HepG2 (cell line): Measurements from ENCODE around the gene NAV2. TPM values are rescaled to one million over a fixed set of nuclear protein-coding genes. Genes with fewer than 3 reads are reported as not detected.

Experiments used
- EHMT2 ChIP-seq: fragments of 200-600 bp; sonication (generic); IDR thresholded peaks from 2 replicates; pipeline ENCODE4 v1.7.0; 2017; ENCODE audit warnings: antibody characterized with exemption, low read depth, low read length, borderline replicate concordance
- NRL ChIP-seq: sonication (generic); formaldehyde crosslinking; IDR thresholded peaks from 2 replicates; pipeline ENCODE4 v1.5.0; 2020; ENCODE audit warnings: missing genetic modification reagents, mild to moderate bottlenecking, moderate library complexity, borderline replicate concordance
- POGZ ChIP-seq: sonication (generic); formaldehyde crosslinking; IDR thresholded peaks from 2 replicates; pipeline ENCODE4 v1.4.0; 2020; ENCODE audit warnings: mild to moderate bottlenecking, missing genetic modification reagents
- PRPF4 ChIP-seq: fragments of 200-400 bp; formaldehyde crosslinking; IDR thresholded peaks from 2 replicates; pipeline ENCODE4 v1.6.1; 2016; ENCODE audit warnings: low read length, low read depth; ENCODE audit not compliant: poor library complexity, severe bottlenecking
- TBX3 ChIP-seq: fragments of 450-650 bp; IDR thresholded peaks from 2 replicates; pipeline ENCODE4 v1.6.1; 2017; ENCODE audit warnings: antibody characterized with exemption, mild to moderate bottlenecking, inconsistent platforms, borderline replicate concordance
- WIZ ChIP-seq: sonication (generic); formaldehyde crosslinking; IDR thresholded peaks from 2 replicates; pipeline ENCODE4 v1.5.1; 2020; ENCODE audit warnings: mild to moderate bottlenecking, missing genetic modification reagents
- ZKSCAN8 ChIP-seq: IDR thresholded peaks from 2 replicates; pipeline ENCODE4 v1.6.1; 2016; ENCODE audit warnings: borderline replicate concordance, missing genetic modification reagents, missing compliant biosample characterization
- ZNF512B ChIP-seq: sonication (generic); formaldehyde crosslinking; IDR thresholded peaks from 2 replicates; pipeline ENCODE4 v1.5.1; 2020; ENCODE audit warnings: missing genetic modification reagents, mild to moderate bottlenecking, borderline replicate concordance
- ZNF629 ChIP-seq: sonication (generic); formaldehyde crosslinking; conservative IDR thresholded peaks from 2 replicates; pipeline ENCODE4 v1.5.0; 2020; ENCODE audit warnings: missing genetic modification reagents
- ZNF775 ChIP-seq: sonication (generic); formaldehyde crosslinking; IDR thresholded peaks from 2 replicates; pipeline ENCODE4 v1.4.0; 2020; ENCODE audit warnings: missing genetic modification reagents, mild to moderate bottlenecking, moderate library complexity, borderline replicate concordance
- polyA plus RNA-seq, 8 experiments: library from polyadenylated mRNA; depleted of rRNA in 3 of 8; stranded (reverse) in 7 of 8; unstranded in 1 of 8; fragments of >200 nt; fragmentation: Illumina TruSeq in 4 of 8; extraction: Trizol in 4 of 8; gene quantifications; 2 replicates each; pipeline versions ENCODE4 v1.2.1 to v1.2.3, GENCODE V29; 2011 to 2016; ENCODE audit warnings: low read depth in 4 of 8, missing spikeins in 1 of 8, mixed read lengths in 1 of 8; ENCODE audit not compliant: insufficient read depth in 1 of 8
- total RNA-seq, 5 experiments: library from RNA; depleted of rRNA; stranded (reverse); fragments of >200 nt; fragmentation: Illumina TruSeq; extraction: Trizol; gene quantifications; 2 replicates each; pipeline ENCODE4 v1.2.3, GENCODE V29; 2016; ENCODE audit warnings: low read depth in 1 of 5
- TF ChIP-seq, protein P1 (sequence below): IDR thresholded peaks from 2 replicates; pipeline ENCODE4 v1.6.1; 2016; ENCODE audit warnings: low read depth, borderline replicate concordance
- TF ChIP-seq, protein P2 (sequence below): sonication (generic); formaldehyde crosslinking; IDR thresholded peaks from 2 replicates; pipeline ENCODE4 v1.4.0; 2020; ENCODE audit warnings: missing genetic modification reagents, borderline replicate concordance

NAV2 gene
- total and polyA plus RNA-seq, 2 of the 13 experiments (the other 11 are each of a cell fraction or from before 2014, with no cell fraction given), result 9.3 to 34.6 TPM

DNA sequence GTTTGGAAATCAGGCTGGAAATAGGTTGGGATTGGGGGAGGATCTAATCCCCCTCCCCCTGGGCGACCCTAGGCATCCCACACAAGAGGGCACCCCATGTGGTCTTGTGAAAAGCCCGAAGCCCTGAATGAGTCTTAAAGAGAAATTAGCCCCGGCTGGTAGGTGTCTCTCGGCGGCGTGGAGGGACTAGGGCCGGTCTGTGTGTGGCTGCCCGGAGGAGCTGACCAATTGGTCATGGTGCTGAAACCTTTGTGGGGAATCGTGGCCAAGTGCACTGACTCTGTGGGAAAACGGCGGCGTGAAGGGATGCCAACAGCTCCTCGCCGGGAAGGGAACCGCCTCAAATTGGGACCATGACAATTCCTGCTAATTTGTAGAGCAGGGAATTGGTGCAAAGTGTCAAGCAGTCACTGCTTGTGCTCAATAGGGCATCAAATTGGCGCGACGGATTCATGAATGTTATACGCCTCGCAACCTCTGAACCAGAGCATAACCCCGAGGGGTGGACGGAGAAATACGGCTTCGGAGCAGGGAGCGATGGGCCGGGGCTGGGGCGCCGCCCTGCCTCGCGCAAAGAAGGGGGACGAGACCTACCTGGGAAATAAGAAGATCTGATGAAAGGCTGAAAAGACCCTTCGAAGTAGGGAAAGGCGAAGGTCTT lies 446.1 kb downstream of the NAV2 start (continued):
- TF ChIP-seq ZNF775 (CRISPR knock-in tag) (no peak), PRPF4 (no peak), ZNF512B (CRISPR knock-in tag) (no peak), ZNF629 (no peak), EHMT2 (peak; percentile 90; the same call in 1 of the 2 replicates), TBX3 (no peak), WIZ (CRISPR knock-in tag) (peak; percentile 79; the same call in 1 of the 2 replicates), NRL (CRISPR knock-in tag) (no peak), ZKSCAN8 (CRISPR knock-in tag) (no peak), POGZ (CRISPR knock-in tag) (no peak)
- TF ChIP-seq, protein P1, sequence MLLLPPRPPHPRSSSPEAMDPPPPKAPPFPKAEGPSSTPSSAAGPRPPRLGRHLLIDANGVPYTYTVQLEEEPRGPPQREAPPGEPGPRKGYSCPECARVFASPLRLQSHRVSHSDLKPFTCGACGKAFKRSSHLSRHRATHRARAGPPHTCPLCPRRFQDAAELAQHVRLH (CRISPR knock-in tag), result no peak
- TF ChIP-seq, protein P2, sequence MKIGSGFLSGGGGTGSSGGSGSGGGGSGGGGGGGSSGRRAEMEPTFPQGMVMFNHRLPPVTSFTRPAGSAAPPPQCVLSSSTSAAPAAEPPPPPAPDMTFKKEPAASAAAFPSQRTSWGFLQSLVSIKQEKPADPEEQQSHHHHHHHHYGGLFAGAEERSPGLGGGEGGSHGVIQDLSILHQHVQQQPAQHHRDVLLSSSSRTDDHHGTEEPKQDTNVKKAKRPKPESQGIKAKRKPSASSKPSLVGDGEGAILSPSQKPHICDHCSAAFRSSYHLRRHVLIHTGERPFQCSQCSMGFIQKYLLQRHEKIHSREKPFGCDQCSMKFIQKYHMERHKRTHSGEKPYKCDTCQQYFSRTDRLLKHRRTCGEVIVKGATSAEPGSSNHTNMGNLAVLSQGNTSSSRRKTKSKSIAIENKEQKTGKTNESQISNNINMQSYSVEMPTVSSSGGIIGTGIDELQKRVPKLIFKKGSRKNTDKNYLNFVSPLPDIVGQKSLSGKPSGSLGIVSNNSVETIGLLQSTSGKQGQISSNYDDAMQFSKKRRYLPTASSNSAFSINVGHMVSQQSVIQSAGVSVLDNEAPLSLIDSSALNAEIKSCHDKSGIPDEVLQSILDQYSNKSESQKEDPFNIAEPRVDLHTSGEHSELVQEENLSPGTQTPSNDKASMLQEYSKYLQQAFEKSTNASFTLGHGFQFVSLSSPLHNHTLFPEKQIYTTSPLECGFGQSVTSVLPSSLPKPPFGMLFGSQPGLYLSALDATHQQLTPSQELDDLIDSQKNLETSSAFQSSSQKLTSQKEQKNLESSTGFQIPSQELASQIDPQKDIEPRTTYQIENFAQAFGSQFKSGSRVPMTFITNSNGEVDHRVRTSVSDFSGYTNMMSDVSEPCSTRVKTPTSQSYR (CRISPR knock-in tag), result no peak
